Dedifferentiated amniotic fluid mesenchymal stem cell (primary cell): ENCODE measurements around the gene MRPL58.
"Not testable (repeated sequence)": the region's sequence is repeated elsewhere in the genome, so short reads cannot be mapped to it uniquely, and the experiment has no call there.

ENCODE experiments used
- DNase-seq: peaks from one replicate; pipeline ENCODE4 v3.0.0-alpha.2; 2016; ENCODE audit errors: extremely low spot score

MRPL58 gene

GRCh38 chr17:75013092-75013559 is 656 bp downstream of the MRPL58 start:
- no peak for DNase-seq

GRCh38 chr17:75019146-75019545 is 6.7 kb downstream of the MRPL58 start:
- no peak for DNase-seq

- no peak for DNase-seq
Observed at GRCh38 chr17:75019710-75020109, 7.2 kb downstream of the MRPL58 start.

GRCh38 chr17:75020331-75021110 is 8.1 kb downstream of the MRPL58 start:
- no peak for DNase-seq

- DNase-seq = no peak
Observed at GRCh38 chr17:75024686-75025397, 12.4 kb downstream of the MRPL58 start.

- DNase-seq = not testable (repeated sequence)
Observed at GRCh38 chr17:75025398-75025734, 12.9 kb downstream of the MRPL58 start.

GRCh38 chr17:75026650-75027049 is 14.2 kb downstream of the MRPL58 start:
- not testable (repeated sequence) for DNase-seq

GRCh38 chr17:75030161-75030560 is 17.7 kb downstream of the MRPL58 start:
- no peak for DNase-seq

GRCh38 chr17:75031972-75032719 is 19.7 kb downstream of the MRPL58 start:
- peak; percentile 83 for DNase-seq

GRCh38 chr17:75032720-75033280 is 20.3 kb downstream of the MRPL58 start:
- no peak for DNase-seq

- DNase-seq = peak; percentile 96
Observed at GRCh38 chr17:75033346-75034235, 21.1 kb downstream of the MRPL58 start.

- DNase-seq = peak; percentile 87
Observed at GRCh38 chr17:75034236-75034908, 21.9 kb downstream of the MRPL58 start.

GRCh38 chr17:75036643-75037268 is 24.3 kb downstream of the MRPL58 start:
- no peak for DNase-seq

GRCh38 chr17:75039238-75039637 is 26.8 kb downstream of the MRPL58 start:
- DNase-seq = no peak

- DNase-seq = no peak
Observed at GRCh38 chr17:75041656-75042280, 29.3 kb downstream of the MRPL58 start.

- DNase-seq = not testable (repeated sequence)
Observed at GRCh38 chr17:75043789-75044188, 31.3 kb downstream of the MRPL58 start.

- no peak for DNase-seq
Observed at GRCh38 chr17:75044716-75045115, 32.2 kb downstream of the MRPL58 start.

GRCh38 chr17:75045946-75046406 is 33.5 kb downstream of the MRPL58 start:
- DNase-seq = not testable (repeated sequence)
